Osteocyte (in vitro differentiated cells): ENCODE data around the gene SHC4. TPM values are rescaled to one million over a fixed set of nuclear protein-coding genes. Genes with fewer than 3 reads are reported as not detected.

Source experiments
- DNase-seq: peaks from one replicate; pipeline ENCODE4 v3.0.0; 2021; ENCODE audit warnings: mixed read lengths; ENCODE audit not compliant: unreplicated experiment; ENCODE audit errors: extremely low spot score
- H3K27ac Mint-ChIP-seq: one replicate; pipeline ENCODE4 v1.8.0; 2021; ENCODE audit warnings: mild to moderate bottlenecking, mixed read lengths; ENCODE audit not compliant: unreplicated experiment
- H3K27me3 Mint-ChIP-seq: one replicate; pipeline ENCODE4 v1.8.0; 2021; ENCODE audit warnings: mixed read lengths; ENCODE audit not compliant: unreplicated experiment
- H3K36me3 Mint-ChIP-seq: one replicate; pipeline ENCODE4 v1.8.0; 2021; ENCODE audit warnings: mixed read lengths; ENCODE audit not compliant: unreplicated experiment
- H3K4me1 Mint-ChIP-seq: one replicate; pipeline ENCODE4 v1.8.0; 2021; ENCODE audit warnings: mixed read lengths; ENCODE audit not compliant: unreplicated experiment
- H3K4me3 Mint-ChIP-seq: one replicate; pipeline ENCODE4 v1.8.0; 2021; ENCODE audit warnings: mild to moderate bottlenecking, moderate library complexity, mixed read lengths; ENCODE audit not compliant: unreplicated experiment
- H3K9me3 Mint-ChIP-seq: one replicate; pipeline ENCODE4 v1.8.0; 2021; ENCODE audit warnings: mixed read lengths; ENCODE audit not compliant: unreplicated experiment
- CTCF ChIP-seq: fragments of 200-600 bp; sonication (generic); IDR thresholded peaks from 2 replicates; pipeline ENCODE4 v1.5.0; 2021; ENCODE audit warnings: antibody characterized with exemption, mild to moderate bottlenecking, moderate library complexity
- total RNA-seq: library from RNA; stranded (reverse); gene quantifications from 2 replicates; pipeline ENCODE4 v1.2.1, GENCODE V29; 2021

Gene SHC4
- total RNA-seq, 1 donor from 2014 or later, result 4.2 TPM

DNA sequence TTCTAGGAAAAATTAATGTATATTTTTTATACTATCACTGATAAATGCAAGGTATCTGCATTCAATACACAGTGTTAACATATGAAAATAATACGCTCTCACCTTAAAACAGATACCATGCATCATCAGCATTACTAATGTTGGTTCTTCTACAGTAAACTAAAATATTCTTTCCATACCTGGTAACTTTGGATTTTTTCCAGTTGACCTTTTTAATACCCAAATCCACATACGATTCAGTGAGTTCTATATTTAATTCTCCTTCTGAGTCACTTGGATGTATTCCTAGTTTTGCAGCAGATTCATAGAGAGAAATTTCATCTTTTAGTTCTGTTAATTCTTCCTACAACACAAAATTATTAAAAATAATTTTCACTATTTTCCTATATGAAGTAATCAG is 182.7 kb downstream of the SHC4 start:
- Mint-ChIP-seq H3K9me3 (no peaks in the 10 kb centered on the region), H3K36me3 (peaks cover 21% of the 10 kb centered on the region), H3K27me3 (no peaks in the 10 kb centered on the region), H3K27ac (no peak overlapping the region), H3K4me1 (peaks cover 12% of the 10 kb centered on the region), H3K4me3 (no peak overlapping the region)
- no peak for TF ChIP-seq CTCF
- no peak for DNase-seq

DNA sequence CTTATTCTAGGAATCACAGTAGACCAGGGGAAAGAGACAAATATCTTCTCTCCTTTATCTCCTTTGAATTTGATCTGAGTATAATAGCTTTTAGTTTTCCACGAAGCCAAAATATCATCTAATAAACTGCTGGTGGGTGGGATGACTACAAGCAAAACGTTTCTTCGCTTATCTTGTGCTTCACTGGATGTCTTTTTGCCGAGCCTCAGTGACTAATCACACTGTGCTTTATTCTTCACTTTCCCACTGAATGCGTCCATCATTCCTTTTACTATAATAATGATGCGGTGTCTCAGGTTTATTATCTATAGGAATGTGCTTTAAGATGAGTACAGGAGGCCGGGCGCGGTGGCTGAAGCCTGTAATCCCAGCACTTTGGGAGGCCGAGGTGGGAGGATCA is 185.4 kb downstream of the SHC4 start:
- DNase-seq, result no peak
- Mint-ChIP-seq H3K4me3 (no peak overlapping the region), H3K27me3 (no peaks in the 10 kb centered on the region), H3K27ac (no peak overlapping the region), H3K4me1 (peaks cover 13% of the 10 kb centered on the region), H3K9me3 (peaks cover 9% of the 10 kb centered on the region), H3K36me3 (peaks cover 23% of the 10 kb centered on the region)
- TF ChIP-seq CTCF, result no peak

DNA sequence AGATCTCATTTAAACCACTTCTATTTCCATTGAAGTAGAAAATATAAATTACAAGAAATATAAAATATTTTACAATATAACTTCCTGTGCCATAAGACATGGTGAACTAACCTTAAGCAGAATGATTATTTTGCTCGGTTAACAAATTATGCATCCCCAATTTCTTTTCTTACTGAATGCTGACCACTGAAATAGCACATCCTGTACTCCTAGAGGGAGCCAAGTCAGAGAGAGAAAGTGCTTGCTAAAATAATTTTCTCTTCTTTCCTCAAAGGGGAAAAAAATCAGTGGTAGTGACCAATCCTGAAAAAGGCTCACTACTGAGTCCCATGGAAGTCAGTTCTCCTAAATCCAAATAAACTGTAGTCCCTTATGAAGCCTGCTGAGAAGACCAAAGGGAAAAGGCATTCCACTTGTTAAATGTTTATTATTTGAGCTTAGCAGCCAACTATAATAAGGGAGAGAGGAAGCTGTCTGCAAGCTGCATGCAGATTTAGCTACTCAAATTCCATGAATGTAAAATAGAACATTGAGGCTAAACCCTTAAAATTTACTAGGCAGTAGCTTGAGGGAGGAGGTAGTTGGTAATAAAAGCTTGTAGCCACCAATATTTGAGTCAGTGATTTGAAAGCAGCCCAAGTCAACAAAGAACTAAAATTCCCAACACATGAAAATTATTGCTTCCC is 185.9 kb downstream of the SHC4 start:
- Mint-ChIP-seq H3K27ac (peak overlapping the region; percentile 3), H3K36me3 (peaks cover 23% of the 10 kb centered on the region), H3K27me3 (no peaks in the 10 kb centered on the region), H3K4me1 (peaks cover 18% of the 10 kb centered on the region), H3K4me3 (no peak overlapping the region), H3K9me3 (peaks cover 9% of the 10 kb centered on the region)
- TF ChIP-seq CTCF, result no peak
- DNase-seq, result no peak

- no peak for DNase-seq
- Mint-ChIP-seq H3K4me1 (peaks cover 27% of the 10 kb centered on the region), H3K9me3 (peaks cover 9% of the 10 kb centered on the region), H3K4me3 (no peak overlapping the region), H3K27me3 (no peaks in the 10 kb centered on the region), H3K27ac (no peak overlapping the region), H3K36me3 (peaks cover 19% of the 10 kb centered on the region)
- no peak for TF ChIP-seq CTCF
These were observed 188.2 kb downstream of the SHC4 start for GRCh38 chr15:48775546-48775945.

DNA sequence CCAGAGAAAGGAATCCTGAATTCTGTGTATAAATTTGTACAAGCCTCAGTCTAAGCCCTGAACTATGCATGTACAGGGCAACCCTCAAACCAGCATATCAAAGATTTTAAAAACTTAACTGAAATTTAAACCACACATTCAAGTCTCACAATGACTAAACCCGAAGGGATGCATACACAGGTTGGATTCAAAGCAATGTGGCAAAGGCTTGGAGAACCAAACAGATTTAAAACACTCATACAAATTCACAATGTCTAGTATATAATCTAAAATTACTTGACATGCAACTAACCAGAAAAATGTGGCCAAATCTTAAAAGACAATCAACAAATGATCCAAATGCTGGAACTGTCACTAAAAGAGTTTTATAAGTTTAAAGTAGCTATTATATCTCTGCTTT is 189.2 kb downstream of the SHC4 start:
- Mint-ChIP-seq H3K4me3 (no peak overlapping the region), H3K27me3 (no peaks in the 10 kb centered on the region), H3K36me3 (peaks cover 18% of the 10 kb centered on the region), H3K4me1 (peaks cover 29% of the 10 kb centered on the region), H3K27ac (no peak overlapping the region), H3K9me3 (peaks cover 9% of the 10 kb centered on the region)
- DNase-seq, result no peak
- no peak for TF ChIP-seq CTCF

Other genes with a start within 250 kb of the SHC4 start
- 5.6 and 6.8 TPM in 2 replicates for gene CEP152, start 152.8 kb downstream of the SHC4 start, total RNA-seq
- gene EID1, start 85.8 kb downstream of the SHC4 start, total RNA-seq, result 168 and 185 TPM in 2 replicates
- 47.7 TPM in 2 replicates for gene SECISBP2L, start 82.5 kb upstream of the SHC4 start, total RNA-seq
- gene COPS2, start 191.7 kb upstream of the SHC4 start, total RNA-seq, result 68.2 and 69.1 TPM in 2 replicates
- 23.7 and 26.4 TPM in 2 replicates for gene GALK2, start 206.3 kb upstream of the SHC4 start, total RNA-seq